NCI-H526 treated with DMSO at 0.1 percent for 48 hours (cell line): ENCODE measurements around the gene OXCT2.

Experiments
- DNase-seq: peaks from one replicate; lab custom pipeline; 2025; lab: John Stamatoyannopoulos, UW

Gene OXCT2

GRCh38 chr1:39733161-39733560 lies 38.0 kb downstream of the OXCT2 start:
- no peak for DNase-seq

GRCh38 chr1:39732730-39733129 lies 38.4 kb downstream of the OXCT2 start:
- no peak for DNase-seq

DNA sequence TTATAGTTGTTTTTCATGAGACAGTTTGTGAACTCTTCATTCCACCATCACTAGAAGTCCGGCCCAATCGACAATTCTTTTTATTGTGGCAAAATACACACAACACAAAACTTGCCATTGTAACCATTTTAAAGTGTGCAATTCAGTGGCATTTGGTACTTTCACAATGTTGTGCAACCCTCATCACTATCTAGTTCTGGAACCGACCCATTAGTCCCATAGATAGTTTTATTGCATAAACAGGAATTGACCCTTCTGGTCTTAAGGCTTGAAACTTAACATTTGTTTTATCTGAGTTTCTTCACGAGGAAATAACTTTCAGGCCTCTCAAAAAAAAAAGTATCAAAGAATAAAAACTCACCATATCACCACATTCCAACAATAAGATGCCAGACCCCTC lies 41.3 kb downstream of the OXCT2 start:
- DNase-seq, result no peak

GRCh38 chr1:39729030-39729429 lies 42.1 kb downstream of the OXCT2 start:
- DNase-seq, result no peak

- DNase-seq, result peak; percentile 31
Measured at GRCh38 chr1:39727932-39728317, 43.2 kb downstream of the OXCT2 start.

GRCh38 chr1:39727221-39727931 lies 43.8 kb downstream of the OXCT2 start:
- no peak for DNase-seq

DNA sequence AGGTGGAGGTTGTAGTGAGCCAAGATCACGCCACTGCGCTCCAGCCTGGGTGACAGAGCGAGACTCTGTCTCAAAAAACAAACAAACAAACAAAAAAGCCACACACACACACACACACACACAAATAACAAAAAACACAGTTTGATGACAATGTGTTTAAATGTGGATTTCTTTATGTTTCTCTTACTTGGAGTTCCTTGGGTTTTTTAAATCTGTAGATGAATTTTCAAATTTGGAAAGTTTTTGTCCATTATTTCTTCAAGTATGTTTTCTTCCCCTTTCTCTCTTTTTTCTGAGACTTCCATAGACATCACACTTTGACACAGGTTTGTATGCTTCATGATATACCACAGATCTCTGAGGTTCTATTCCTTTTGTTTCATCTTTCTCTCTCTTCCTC lies 44.5 kb downstream of the OXCT2 start:
- no peak for DNase-seq

- no peak for DNase-seq
Measured at GRCh38 chr1:39722495-39722894, 48.7 kb downstream of the OXCT2 start.

DNA sequence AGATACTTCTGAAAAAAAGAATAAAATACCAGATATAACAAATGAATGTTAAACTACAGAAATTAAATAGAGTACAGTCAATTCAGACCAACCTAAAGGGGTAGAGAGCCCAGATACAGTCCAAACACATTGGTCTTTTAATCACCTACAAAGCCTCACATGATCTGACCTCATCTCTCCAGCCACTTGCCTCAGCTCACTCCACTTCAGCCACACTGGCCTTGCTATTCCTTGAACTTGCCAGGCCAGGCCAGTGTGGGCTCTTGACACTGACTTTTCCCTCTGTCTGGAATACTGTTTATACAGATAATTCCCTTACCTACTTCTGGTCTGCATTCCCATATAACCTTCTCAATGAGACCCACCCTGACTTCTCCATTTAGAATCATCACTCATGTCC lies 49.5 kb downstream of the OXCT2 start:
- no peak for DNase-seq

DNA sequence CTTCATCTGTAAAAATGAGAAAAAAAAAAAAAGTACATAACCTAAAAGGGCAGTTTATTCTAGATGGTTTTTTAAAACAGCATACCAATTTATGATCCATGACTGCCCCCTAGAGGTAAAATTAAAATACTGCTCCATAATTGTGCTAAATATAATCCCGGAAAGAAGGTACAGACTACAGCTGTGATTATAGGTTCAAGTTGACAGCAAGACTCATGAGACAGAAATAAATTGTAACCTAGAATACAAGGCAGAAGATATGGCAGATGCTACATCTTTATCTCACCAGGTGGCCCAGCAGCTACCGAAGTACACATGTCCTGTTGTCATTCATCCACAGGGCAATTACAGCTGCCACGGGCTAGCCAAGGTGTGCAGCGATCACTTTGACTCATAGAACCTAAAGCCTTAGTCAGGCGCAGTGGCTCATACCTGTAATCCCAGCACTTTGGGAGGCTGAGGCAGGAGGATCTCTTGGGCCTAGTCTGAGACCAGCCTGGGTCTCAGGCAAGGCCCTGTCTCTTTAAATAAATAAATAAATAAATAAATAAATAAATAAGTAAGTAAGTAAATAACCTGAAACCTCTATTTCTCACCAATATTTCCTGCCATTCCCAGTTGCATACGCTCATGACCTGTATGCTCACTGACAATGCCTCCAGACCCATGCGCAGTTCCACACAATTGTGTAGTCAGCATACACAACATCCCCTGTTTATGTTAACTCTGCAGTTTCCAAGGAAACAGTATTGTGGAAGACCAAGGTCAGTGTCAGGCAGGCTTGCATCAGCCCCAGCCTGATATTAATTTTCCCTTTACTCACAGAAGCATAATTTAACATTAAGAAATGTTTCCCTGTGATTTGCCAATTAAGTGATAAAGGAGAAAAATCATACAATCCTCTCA lies 50.8 kb downstream of the OXCT2 start:
- peak; percentile 85 for DNase-seq
